GM21737 (cell line): ENCODE results near the gene DNM3.
A peak's percentile ranks its signal among the peaks of the same experiment; 100 is the strongest.
"Not testable (repeated sequence)": the region's sequence is repeated elsewhere in the genome, so short reads cannot be mapped to it uniquely, and the experiment has no call there.

ENCODE experiments used
- ATAC-seq: cut with Tn5 transposase; IDR thresholded peaks from one replicate; pipeline ENCODE4 v1.9.1; 2021; ENCODE audit warnings: mild to moderate bottlenecking, moderate library complexity; ENCODE audit not compliant: unreplicated experiment

The DNM3 gene

GRCh38 chr1:172430128-172430454, 588.8 kb downstream of the DNM3 start:
- no peak for ATAC-seq

GRCh38 chr1:172431204-172431603, 589.9 kb downstream of the DNM3 start:
- ATAC-seq = no peak

- ATAC-seq = no peak
These were observed 590.5 kb downstream of the DNM3 start for GRCh38 chr1:172431721-172432192.

GRCh38 chr1:172437183-172437582, 595.9 kb downstream of the DNM3 start:
- ATAC-seq = not testable (repeated sequence)

GRCh38 chr1:172442404-172442803, 601.1 kb downstream of the DNM3 start:
- ATAC-seq = no peak

GRCh38 chr1:172442843-172443565, 601.7 kb downstream of the DNM3 start:
- no peak for ATAC-seq

- ATAC-seq = peak; percentile 99
These were observed 602.6 kb downstream of the DNM3 start, which contains the start of gene PIGC for GRCh38 chr1:172443666-172444453. PIGC (minus strand) TSS chr1:172444069; CDS start chr1:172442622, 1,447 bp downstream.

GRCh38 chr1:172446547-172446946, 605.2 kb downstream of the DNM3 start:
- no peak for ATAC-seq

- no peak for ATAC-seq
These were observed 606.3 kb downstream of the DNM3 start for GRCh38 chr1:172447641-172448040.

GRCh38 chr1:172448995-172449584, 607.8 kb downstream of the DNM3 start:
- no peak for ATAC-seq

GRCh38 chr1:172449585-172450523, 608.6 kb downstream of the DNM3 start:
- peak; percentile 81 for ATAC-seq

GRCh38 chr1:172450524-172450885, 609.2 kb downstream of the DNM3 start:
- ATAC-seq = no peak

- ATAC-seq = no peak
These were observed 609.7 kb downstream of the DNM3 start for GRCh38 chr1:172451002-172451443.

GRCh38 chr1:172452536-172453152, 611.3 kb downstream of the DNM3 start:
- ATAC-seq = no peak

GRCh38 chr1:172453153-172453545, 611.9 kb downstream of the DNM3 start:
- no peak for ATAC-seq

GRCh38 chr1:172453607-172454006, 612.3 kb downstream of the DNM3 start:
- no peak for ATAC-seq

GRCh38 chr1:172455451-172455850, 614.2 kb downstream of the DNM3 start:
- ATAC-seq = no peak

- ATAC-seq = no peak
These were observed 615.1 kb downstream of the DNM3 start for GRCh38 chr1:172456344-172456769.

- no peak for ATAC-seq
These were observed 616.3 kb downstream of the DNM3 start for GRCh38 chr1:172457479-172458130.

GRCh38 chr1:172460177-172460576, 618.9 kb downstream of the DNM3 start:
- no peak for ATAC-seq
